ENCODE results near the gene WDR77. TPM values are rescaled to one million over a fixed set of nuclear protein-coding genes. Genes with fewer than 3 reads are reported as not detected.

WDR77 gene
- total RNA-seq, 2 experiments from 2014 or later: 12.4 to 15.1 TPM

GRCh38 chr1:111474106-111474505 is 25.1 kb upstream of the WDR77 start:
- Histone ChIP-seq H3K4me3 (ENCODE audit: low read length) (peak overlapping the region; percentile 57), H3K9me3 (ENCODE audit: control insufficient read depth in 1 of 2, insufficient read depth in 1 of 2, low read length in 2 of 2) (no peaks in the 10 kb centered on the region), H3K27ac (ENCODE audit: low read depth in 1 of 2, low read length in 2 of 2) (peak overlapping the region; percentile 42 to 56), H3K4me1 (ENCODE audit: insufficient read depth, low read length) (peaks cover 81% of the 10 kb centered on the region), H3K36me3 (ENCODE audit: insufficient read depth, low read length) (peaks cover 12% of the 10 kb centered on the region), H3K27me3 (ENCODE audit: control insufficient read depth in 1 of 2, insufficient read depth in 2 of 2, low read length in 2 of 2) (no peaks in the 10 kb centered on the region)
- H3K4me3 Mint-ChIP-seq: peak overlapping the region; percentile 95
- no peak for TF ChIP-seq CTCF (IDR thresholded peaks at IDR 0.05)
- H3K4me1 Mint-ChIP-seq (ENCODE audit: low read depth): peaks cover 52% of the 10 kb centered on the region
- H3K9me3 Mint-ChIP-seq: no peaks in the 10 kb centered on the region
- no peak for ATAC-seq (ENCODE audit: poor library complexity)
- ChIA-PET CTCF (interaction anchor here (1.3 kb wide), 1 partner anchor 34 kb away, joined by 3 read pairs; no protein-coding TSS in a partner anchor), POLR2A (interaction anchor here (0.9 to 7.7 kb wide), 4 partner anchors 26 to 275 kb away, joined by 3 to 81 read pairs (median 6); partner anchors contain the start of gene WDR77)
- H3K27ac Mint-ChIP-seq: peak overlapping the region; percentile 96
- H3K27me3 Mint-ChIP-seq: no peaks in the 10 kb centered on the region
- intact Hi-C loops (cut with DNase I, micrococcal nuclease): loop anchor here (5.0 to 10.0 kb wide), 3 partner anchors 33 to 291 kb away; no protein-coding TSS in a partner anchor
- no peak for DNase-seq
- peaks cover 33% of the 10 kb centered on the region for H3K36me3 Mint-ChIP-seq (ENCODE audit: low read depth)

- Histone ChIP-seq H3K4me3 (ENCODE audit: low read length) (peak overlapping the region; percentile 38), H3K27ac (ENCODE audit: low read depth in 1 of 2, low read length in 2 of 2) (peak overlapping the region; percentile 75 to 84), H3K36me3 (ENCODE audit: insufficient read depth, low read length) (peaks cover 9% of the 10 kb centered on the region), H3K4me1 (ENCODE audit: insufficient read depth, low read length) (peaks cover 62% of the 10 kb centered on the region), H3K27me3 (ENCODE audit: control insufficient read depth in 1 of 2, insufficient read depth in 2 of 2, low read length in 2 of 2) (no peaks in the 10 kb centered on the region), H3K9me3 (ENCODE audit: control insufficient read depth in 1 of 2, insufficient read depth in 1 of 2, low read length in 2 of 2) (no peaks in the 10 kb centered on the region)
- Mint-ChIP-seq H3K27ac (no peak overlapping the region), H3K36me3 (ENCODE audit: low read depth) (peaks cover 20% of the 10 kb centered on the region), H3K4me3 (no peak overlapping the region), H3K4me1 (ENCODE audit: low read depth) (peaks cover 29% of the 10 kb centered on the region), H3K27me3 (no peaks in the 10 kb centered on the region), H3K9me3 (no peaks in the 10 kb centered on the region)
- POLR2A ChIA-PET: interaction anchor here (0.6 to 7.7 kb wide), 11 partner anchors 9 to 465 kb away, joined by 3 to 81 read pairs (median 4); partner anchors contain the start of genes ADORA3 and TMIGD3
- CTCF ChIA-PET: interaction anchor here (0.5 to 2.3 kb wide), 5 partner anchors 10 to 352 kb away, joined by 3 to 7 read pairs (median 3); no protein-coding TSS in a partner anchor
- intact Hi-C loops (cut with DNase I, micrococcal nuclease): loop anchor here (2.0 to 10.0 kb wide), 4 partner anchors 23 to 293 kb away; partner anchors contain the start of genes ATP5PB (in 1 of the 2) and WDR77 (in 1 of the 2)
- DNase-seq: no peak
- ATAC-seq (ENCODE audit: poor library complexity): no peak
- no peak for TF ChIP-seq CTCF (IDR thresholded peaks at IDR 0.05)
These were observed 22.5 kb upstream of the WDR77 start for GRCh38 chr1:111471538-111471937.

- no peak for TF ChIP-seq CTCF (IDR thresholded peaks at IDR 0.05)
- no peaks in the 10 kb centered on the region for H3K9me3 Mint-ChIP-seq
- H3K36me3 Mint-ChIP-seq (ENCODE audit: low read depth): peaks cover 18% of the 10 kb centered on the region
- H3K27ac ChIP-seq (ENCODE audit: low read depth in 1 of 2, low read length in 2 of 2): peak overlapping the region; percentile 75 to 84
- CTCF ChIA-PET: interaction anchor here (0.7 to 2.3 kb wide), 5 partner anchors 11 to 71 kb away, joined by 3 to 7 read pairs (median 3); no protein-coding TSS in a partner anchor
- peak overlapping the region; percentile 38 for H3K4me3 ChIP-seq (ENCODE audit: low read length)
- H3K36me3 ChIP-seq (ENCODE audit: insufficient read depth, low read length): peaks cover 9% of the 10 kb centered on the region
- no peaks in the 10 kb centered on the region for H3K27me3 ChIP-seq (ENCODE audit: control insufficient read depth in 1 of 2, insufficient read depth in 2 of 2, low read length in 2 of 2)
- no peak overlapping the region for H3K27ac Mint-ChIP-seq
- peaks cover 57% of the 10 kb centered on the region for H3K4me1 ChIP-seq (ENCODE audit: insufficient read depth, low read length)
- no peak overlapping the region for H3K4me3 Mint-ChIP-seq
- peak; percentile 40 to 94 (median 62) for DNase-seq
- intact Hi-C loops (cut with DNase I, micrococcal nuclease): loop anchor here (2.0 to 10.0 kb wide), 4 partner anchors 22 to 294 kb away; partner anchors contain the start of genes ATP5PB (in 1 of the 2) and WDR77 (in 1 of the 2)
- peak; percentile 92 for ATAC-seq (ENCODE audit: poor library complexity)
- H3K4me1 Mint-ChIP-seq (ENCODE audit: low read depth): peaks cover 24% of the 10 kb centered on the region
- no peaks in the 10 kb centered on the region for H3K9me3 ChIP-seq (ENCODE audit: control insufficient read depth in 1 of 2, insufficient read depth in 1 of 2, low read length in 2 of 2)
- POLR2A ChIA-PET: interaction anchor here (0.6 to 7.7 kb wide), 12 partner anchors 10 to 464 kb away, joined by 3 to 81 read pairs (median 4); partner anchors contain the start of genes ADORA3 and TMIGD3
- H3K27me3 Mint-ChIP-seq: no peaks in the 10 kb centered on the region
These were observed 22.0 kb upstream of the WDR77 start for GRCh38 chr1:111471012-111471411.
